C1 segment of cervical spinal cord (tissue), 14 donors: ENCODE data around the gene CPNE2.
"Not testable (repeated sequence)": the region's sequence is repeated elsewhere in the genome, so short reads cannot be mapped to it uniquely, and the experiment has no call there.

Source experiments
- DNase-seq, 14 donors: peaks; one replicate each; lab custom pipeline; 2025; lab: John Stamatoyannopoulos, UW

Gene CPNE2

GRCh38 chr16:57167538-57167937 lies 75.2 kb downstream of the CPNE2 start:
- DNase-seq = no peak

GRCh38 chr16:57167953-57168352 lies 75.6 kb downstream of the CPNE2 start:
- peak in 1 of 14 donors; percentile 41 for DNase-seq

- no peak for DNase-seq
Observed at GRCh38 chr16:57169327-57169726, 76.9 kb downstream of the CPNE2 start.

DNA sequence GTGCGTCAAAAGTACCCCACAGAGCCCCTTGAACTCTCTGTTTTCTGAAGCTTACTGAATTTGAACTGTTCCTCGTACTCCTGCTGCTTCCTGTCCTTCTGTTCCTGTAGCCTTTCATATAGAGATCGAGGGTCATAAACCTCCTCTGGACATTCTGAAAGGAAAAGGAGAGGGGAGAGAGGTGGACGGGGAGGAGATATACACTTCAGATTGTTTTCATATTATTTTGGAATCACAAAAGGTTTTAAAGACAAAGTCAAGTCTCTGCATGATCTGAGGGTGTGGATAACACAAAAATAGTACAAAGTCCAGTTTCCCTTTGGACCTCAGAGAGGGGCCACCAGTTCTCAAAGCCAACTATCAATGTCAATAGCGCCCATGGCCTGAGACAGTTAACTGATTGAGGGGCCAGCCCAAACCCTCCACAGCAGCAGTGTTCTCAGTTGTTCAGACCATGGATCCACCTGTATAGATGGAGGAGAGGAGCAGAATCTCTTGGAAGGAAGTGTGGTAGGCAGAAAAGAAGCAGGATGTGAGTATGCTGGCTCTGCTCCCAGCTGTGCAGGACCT lies 80.4 kb downstream of the CPNE2 start:
- DNase-seq = no peak

DNA sequence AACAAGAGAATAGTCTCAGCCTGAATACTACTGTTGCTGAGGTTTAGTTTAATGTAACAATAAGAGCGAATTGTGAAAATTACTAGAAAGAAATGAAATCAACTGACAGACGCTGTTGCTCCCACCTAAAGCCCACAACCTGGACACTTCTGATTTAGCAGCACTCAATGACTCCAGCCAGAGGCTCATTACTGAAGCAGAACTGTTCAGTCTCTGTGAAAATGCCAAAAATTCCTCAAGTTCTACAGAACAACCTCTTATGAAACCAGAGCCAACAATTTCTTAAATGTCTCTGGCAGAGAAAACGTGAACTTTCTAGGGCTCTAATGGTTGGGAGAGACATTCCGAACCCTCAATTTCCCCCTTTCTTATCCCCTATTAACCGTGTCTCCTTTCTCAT lies 83.5 kb downstream of the CPNE2 start:
- no peak for DNase-seq

DNA sequence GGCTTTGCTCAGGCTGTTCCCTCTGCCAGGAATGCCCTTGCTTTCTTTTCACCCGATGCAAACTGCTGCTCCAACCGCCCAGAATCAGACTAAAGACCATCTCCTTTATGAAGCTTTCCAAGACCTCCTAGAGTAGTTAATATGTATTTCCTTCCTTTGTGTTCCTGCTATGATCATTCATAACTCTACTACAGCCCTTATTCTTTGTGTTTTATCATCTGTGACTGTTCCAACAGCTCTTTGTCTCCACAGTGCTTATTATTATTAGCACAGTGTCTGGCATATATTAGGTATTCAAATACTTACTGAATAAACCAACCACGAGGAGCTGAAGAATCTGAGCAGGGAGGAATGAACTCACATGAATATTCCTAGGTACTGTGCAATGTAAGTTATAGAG lies 85.8 kb downstream of the CPNE2 start:
- DNase-seq = no peak

DNA sequence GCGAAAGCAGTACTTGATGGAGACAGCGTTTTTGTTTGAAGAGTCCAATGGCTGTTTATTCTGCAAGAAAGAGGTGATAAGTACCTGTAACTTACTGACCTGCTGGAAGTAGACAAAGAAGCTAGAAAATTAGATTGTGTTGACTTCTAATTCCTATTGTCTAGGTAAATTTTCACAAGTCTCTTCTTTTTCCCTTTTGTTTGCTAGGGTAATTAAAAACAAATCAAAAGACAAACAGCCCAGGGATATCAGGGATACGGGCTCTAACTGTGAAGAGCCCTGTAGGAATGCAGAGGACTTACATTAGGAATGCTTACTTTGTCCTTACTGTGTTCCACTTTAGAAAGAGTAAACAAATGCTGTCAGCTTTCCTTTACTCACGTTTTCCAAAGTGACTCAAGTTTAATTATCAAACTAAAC lies 86.4 kb downstream of the CPNE2 start:
- no peak for DNase-seq

GRCh38 chr16:57179215-57179828 lies 86.9 kb downstream of the CPNE2 start:
- no peak for DNase-seq

DNA sequence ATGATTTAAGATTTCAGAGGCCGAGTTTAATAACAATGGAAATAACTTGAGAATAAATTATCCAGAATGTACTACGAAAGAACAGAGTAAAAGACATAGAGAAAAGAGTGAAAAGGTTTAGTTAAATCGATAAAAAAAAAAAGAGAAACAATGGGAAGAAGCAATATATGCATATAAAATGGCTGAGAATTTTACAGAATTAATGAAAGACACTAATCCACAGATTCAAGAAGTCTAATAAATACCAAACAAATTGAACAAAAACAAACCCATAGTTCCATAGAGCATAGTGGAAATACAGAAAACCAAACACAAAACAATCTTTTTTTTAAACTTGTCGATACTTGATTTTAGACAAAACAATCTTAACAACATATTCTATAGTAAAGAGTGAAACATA lies 91.7 kb downstream of the CPNE2 start:
- no peak for DNase-seq

GRCh38 chr16:57184887-57185445 lies 92.6 kb downstream of the CPNE2 start:
- DNase-seq = peak in 1 of 14 donors; percentile 53

GRCh38 chr16:57185446-57185944 lies 93.1 kb downstream of the CPNE2 start:
- DNase-seq = peak in 10 of 14 donors; percentile 40 to 81 (median 62)

DNA sequence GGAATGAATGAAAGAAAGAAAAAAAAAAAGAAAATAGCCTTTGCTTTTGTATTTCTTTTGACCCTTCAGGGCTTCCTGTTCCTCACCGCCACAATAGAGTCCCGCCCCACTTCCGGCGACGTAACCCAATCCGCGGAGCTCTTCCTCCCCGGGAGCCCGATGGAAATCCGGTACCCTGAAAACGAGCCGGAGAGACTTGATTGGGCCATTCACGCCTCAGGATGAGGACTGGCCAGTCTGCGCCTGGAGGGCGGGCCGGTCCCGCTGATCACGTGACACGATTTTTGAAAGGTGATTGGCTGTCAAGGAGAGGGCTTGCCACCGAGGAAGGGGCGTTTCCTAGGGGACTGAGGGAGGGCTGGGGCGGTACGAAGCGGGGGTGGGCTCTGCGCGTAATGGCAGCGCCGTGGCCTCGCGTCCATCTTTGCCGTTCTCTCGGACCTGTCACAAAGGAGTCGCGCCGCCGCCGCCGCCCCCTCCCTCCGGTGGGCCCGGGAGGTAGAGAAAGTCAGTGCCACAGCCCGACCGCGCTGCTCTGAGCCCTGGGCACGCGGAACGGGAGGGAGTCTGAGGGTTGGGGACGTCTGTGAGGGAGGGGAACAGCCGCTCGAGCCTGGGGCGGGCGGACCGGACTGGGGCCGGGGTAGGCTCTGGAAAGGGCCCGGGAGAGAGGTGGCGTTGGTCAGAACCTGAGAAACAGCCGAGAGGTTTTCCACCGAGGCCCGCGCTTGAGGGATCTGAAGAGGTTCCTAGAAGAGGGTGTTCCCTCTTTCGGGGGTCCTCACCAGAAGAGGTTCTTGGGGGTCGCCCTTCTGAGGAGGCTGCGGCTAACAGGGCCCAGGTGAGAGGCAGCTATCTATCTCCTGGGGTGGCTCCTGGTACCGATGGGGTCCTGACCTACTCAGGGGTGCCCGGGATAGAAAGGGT lies 93.8 kb downstream of the CPNE2 start, which contains the start of the genes PSME3IP1 and RSPRY1:
Gene PSME3IP1 (minus strand): TSS at position 95 of the 927 bp plus-strand sequence. CDS start 12,185 bp downstream, outside the sequence.
Gene RSPRY1 (plus strand): TSS at position 385 of the 927 bp plus-strand sequence. CDS start 18,330 bp downstream, outside the sequence.
- peak; percentile 77 to 100 (median 99) for DNase-seq

- DNase-seq = peak in 3 of 14 donors; percentile 9 to 53 (median 21)
Observed at GRCh38 chr16:57186872-57187854, 94.8 kb downstream of the CPNE2 start.

DNA sequence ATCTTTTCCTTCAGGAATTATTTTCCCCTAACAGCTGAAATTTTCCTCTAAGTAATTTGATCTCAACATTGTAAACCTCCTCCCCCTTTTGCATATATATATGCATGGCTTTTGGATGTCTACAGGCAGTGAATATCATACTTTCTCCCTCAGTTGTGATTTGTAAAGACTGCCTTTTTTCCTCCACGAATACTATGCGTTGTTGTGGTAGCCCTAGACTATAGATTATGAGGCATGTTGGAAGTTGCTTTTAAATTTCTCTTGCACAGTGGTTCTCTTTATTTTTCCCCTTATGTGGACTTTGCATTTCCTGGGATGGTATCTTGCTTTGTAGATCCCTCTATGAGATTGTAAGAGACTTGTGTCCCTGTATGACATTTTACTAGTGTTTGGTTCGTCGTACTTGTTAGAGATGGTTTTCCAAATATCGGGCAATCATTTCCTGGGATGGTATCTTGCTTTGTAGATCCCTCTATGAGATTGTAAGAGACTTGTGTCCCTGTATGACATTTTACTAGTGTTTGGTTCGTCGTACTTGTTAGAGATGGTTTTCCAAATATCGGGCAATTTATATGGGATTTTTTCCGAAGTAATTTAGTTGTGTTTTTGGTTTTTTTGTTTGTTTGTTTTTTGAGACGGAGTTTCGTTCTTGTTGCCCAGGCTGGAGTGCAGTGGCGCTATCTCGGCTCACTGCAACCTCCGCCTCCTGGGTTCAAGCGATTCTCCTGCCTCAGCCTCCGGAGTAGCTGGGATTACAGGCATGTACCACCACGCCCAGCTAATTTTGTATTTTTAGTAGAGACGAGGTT lies 95.7 kb downstream of the CPNE2 start:
- not testable (repeated sequence) for DNase-seq

DNA sequence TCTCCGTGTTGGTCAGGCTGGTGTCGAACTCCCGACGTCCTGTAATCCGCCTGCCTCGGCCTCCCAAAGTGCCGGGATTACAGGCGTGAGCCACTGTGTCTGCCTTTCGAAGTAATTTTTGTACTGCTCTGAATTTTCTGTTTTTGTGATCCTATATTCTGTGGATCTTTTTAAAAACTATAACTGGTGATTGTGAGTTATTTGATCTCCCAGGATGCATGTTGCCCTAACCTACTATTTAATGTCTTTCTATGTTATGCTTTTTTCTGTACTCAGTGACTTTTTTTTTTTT lies 96.3 kb downstream of the CPNE2 start:
- no peak for DNase-seq

GRCh38 chr16:57189527-57189926 lies 97.1 kb downstream of the CPNE2 start:
- DNase-seq = not testable (repeated sequence)

GRCh38 chr16:57190136-57190535 lies 97.8 kb downstream of the CPNE2 start:
- DNase-seq = no peak

DNA sequence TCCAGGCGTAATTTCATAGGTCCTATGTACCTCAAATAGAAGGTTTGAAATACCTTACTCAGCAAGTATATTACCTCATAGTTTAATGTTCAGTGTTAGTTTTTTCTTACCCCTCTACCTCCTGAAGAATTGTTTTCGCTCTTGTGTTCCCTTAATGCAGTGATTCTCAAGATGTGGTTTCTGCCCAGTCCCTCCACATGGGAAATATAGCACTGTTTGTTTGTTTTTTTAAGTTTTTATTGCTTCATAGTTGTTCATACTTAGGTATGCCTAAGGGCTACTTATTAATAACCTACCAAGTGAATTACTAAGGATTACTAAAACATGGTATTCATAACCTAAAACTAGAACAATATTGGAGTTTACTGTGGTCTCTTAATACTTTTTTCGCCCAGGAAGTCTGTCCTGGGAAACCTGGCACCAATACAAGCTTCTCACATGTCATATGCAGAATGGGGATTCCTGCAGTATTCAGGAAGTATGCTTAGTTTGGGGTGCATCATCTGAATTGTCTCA lies 98.7 kb downstream of the CPNE2 start:
- no peak for DNase-seq

DNA sequence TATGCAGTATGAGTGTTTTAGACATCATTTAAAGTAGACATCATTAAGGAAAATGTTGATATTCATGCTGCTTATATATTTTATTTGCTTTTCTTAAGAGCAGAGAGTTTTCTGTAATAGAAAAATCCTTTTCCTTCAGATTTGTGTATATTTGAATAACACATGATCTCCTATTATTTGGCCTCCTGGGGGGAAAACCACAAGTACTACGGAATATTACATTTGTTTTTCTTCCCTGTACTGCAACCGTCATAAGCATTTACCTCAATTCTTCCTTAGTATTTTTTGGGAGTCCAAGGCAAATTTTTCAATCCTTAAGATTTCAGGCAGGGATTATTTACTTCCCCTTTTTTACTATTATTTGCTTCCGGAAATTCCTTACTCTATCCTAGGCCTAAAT lies 99.8 kb downstream of the CPNE2 start:
- no peak for DNase-seq
